Fibroblast of mammary gland (primary cell): ENCODE data around the gene MARK2.
A peak's percentile ranks its signal among the peaks of the same experiment; 100 is the strongest.

ENCODE experiments used
- DNase-seq: peaks from one replicate; pipeline ENCODE4 v3.0.0-alpha.2; 2010; ENCODE audit warnings: low read depth
- H3K4me3 ChIP-seq: 2 replicates; pipeline ENCODE4 v1.5.1; 2011; ENCODE audit warnings: low read depth, mild to moderate bottlenecking, low read length, moderate library complexity; ENCODE audit not compliant: control insufficient read depth
- CTCF ChIP-seq: conservative IDR thresholded peaks from 2 replicates; pipeline ENCODE4 v1.5.1; 2011; ENCODE audit warnings: low read depth, low read length, inconsistent platforms; ENCODE audit not compliant: control insufficient read depth, insufficient read depth

The MARK2 gene

GRCh38 chr11:63877658-63878241 is 38.8 kb downstream of the MARK2 start:
- no peak for TF ChIP-seq CTCF
- H3K4me3 ChIP-seq = no peak overlapping the region
- DNase-seq = no peak

GRCh38 chr11:63879598-63880402 is 40.9 kb downstream of the MARK2 start:
- peak; percentile 79 for DNase-seq
- H3K4me3 ChIP-seq = no peak overlapping the region
- no peak for TF ChIP-seq CTCF

GRCh38 chr11:63880403-63880790 is 41.5 kb downstream of the MARK2 start:
- no peak overlapping the region for H3K4me3 ChIP-seq
- no peak for TF ChIP-seq CTCF
- no peak for DNase-seq

- DNase-seq = no peak
- H3K4me3 ChIP-seq = no peak overlapping the region
- no peak for TF ChIP-seq CTCF
Observed at GRCh38 chr11:63882555-63883242, 43.8 kb downstream of the MARK2 start.

- no peak for TF ChIP-seq CTCF
- DNase-seq = no peak
- H3K4me3 ChIP-seq = no peak overlapping the region
Observed at GRCh38 chr11:63883791-63884190, 44.9 kb downstream of the MARK2 start.

GRCh38 chr11:63884196-63884932 is 45.5 kb downstream of the MARK2 start:
- DNase-seq = no peak
- no peak overlapping the region for H3K4me3 ChIP-seq
- TF ChIP-seq CTCF = no peak
